Measurements from ENCODE around the gene ARID3A.

Gene ARID3A

DNA sequence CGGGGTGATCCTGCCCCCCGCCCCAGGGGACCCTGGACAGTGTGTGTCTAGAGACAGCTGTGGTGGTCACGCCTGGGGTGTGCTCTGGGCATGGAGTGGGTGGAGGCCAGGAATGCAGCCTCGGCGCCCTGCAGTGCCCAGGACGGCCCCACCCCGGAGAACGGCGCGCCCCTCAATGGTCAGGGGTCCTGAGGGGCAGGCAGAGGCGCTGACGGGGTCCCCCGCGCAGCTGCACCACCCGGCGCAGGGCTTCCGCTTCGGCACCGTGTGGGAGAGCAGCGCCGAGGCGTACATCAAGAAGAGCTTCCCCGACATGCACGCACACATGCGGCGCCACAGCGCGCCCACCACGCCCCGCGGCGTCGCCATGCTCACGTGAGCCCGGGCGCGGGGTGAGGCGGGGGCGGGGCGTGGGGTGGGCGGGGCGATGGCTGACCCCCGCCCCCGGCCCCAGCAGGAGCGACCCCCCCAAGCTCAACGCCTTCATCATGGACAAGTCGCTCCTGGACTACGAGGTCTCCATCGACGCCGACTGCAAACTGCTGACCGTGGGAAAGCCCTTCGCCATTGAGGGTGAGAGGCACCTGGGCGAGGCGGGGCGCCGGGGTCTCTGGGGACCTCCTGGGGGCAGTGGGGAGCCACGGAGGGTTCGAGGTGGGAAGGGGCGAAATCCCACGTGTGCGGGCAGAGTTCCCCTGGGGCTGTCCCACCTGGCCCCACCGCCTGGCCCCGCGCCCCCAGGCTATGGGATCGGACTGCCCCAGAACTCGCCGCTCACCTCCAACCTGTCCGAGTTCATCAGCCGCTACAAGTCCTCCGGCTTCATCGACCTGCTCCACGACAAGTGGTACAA lies 81.8 kb downstream of the ARID3A start:
- no peak for DNase-seq

DNA sequence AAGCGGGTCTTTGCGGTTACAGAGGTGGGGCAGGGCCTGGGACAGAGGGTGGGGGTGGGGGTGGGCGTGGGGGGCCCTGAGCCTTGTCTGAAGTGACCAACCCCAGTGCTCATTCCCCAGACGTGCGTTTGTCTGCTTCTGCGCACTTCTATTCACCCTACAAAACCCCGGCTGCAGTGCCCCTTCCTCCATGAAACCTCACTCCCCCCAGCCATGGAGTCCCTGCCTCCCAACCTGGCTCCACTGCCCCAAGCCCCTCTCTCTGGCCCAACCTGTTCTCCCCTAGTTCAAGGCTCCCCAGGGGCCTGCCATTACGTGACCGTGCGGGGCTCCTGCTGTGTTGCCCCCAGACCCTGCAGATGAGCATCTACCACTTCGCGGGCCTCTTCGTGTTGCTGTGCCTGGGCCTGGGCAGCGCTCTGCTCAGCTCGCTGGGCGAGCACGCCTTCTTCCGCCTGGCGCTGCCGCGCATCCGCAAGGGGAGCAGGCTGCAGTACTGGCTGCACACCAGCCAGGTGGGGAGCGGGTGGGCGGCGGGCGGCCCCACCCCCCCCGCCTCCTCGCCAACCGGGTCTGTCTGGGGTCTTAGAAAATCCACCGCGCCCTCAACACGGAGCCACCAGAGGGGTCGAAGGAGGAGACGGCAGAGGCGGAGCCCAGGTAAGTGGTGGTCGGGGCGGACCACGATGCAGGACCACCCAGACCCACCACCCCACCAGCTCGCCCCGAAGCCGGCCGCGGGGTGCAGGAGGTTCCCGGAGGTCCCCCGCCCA lies 82.6 kb downstream of the ARID3A start:
- DNase-seq: no peak

DNA sequence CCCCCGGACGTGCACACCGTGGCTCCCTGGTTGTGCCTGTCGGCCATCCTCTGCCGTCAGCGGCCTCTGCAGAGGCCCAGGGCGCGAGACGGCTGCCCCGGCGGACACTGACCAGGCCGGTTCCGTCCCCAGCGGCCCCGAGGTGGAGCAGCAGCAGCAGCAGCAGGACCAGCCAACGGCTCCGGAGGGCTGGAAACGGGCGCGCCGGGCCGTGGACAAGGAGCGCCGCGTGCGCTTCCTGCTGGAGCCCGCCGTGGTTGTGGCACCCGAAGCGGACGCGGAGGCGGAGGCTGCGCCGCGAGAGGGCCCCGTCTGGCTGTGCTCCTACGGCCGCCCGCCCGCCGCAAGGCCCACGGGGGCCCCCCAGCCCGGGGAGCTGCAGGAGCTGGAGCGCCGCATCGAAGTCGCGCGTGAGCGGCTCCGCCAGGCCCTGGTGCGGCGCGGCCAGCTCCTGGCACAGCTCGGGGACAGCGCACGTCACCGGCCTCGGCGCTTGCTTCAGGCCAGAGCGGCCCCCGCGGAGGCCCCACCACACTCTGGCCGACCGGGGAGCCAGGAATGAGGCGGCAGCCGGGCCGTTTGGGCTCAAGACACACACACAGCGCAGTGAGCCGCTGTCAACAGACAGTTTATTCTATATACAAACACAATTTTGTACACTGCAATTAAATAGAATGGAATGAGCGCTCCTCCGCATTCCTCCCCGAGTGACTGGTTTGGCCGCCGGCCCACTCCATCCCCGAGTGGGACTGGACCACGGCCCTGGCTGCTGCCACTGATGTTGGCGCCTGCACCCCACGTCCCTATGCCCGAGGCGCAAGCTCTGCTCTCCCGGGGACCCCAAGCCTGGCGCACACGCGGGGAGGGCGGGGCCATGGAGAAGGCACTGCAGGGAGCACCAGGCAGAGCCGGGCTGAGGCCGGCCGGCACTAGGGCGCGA lies 83.5 kb downstream of the ARID3A start:
- DNase-seq: no peak

DNA sequence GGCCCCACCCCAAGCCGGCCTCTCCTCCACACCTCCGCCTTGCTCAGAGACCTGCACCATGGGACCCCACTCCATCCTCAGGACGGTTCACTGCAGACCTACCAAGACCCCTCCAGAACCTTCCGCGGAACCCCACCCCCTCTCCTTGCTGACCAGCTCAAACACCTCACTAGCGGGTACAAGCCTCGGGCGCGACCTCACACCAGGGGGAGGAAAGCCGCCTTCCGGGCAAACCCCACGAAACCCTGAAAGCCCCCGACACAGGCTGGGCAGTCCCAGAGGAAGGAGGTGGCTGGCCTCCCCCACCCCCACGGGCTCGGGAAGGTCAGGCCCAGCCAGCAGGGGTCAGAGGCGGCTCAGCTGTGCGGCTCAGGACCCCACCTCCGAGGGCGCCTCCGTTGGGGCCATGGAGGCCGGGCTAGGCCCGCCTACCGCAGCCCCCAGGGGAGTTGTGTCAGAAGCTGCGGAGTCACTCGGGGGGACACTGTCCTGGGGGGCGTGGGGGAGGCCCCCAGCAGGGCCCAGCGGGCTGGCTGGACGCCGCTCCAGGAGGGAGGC lies 84.2 kb downstream of the ARID3A start:
- DNase-seq: no peak

DNA sequence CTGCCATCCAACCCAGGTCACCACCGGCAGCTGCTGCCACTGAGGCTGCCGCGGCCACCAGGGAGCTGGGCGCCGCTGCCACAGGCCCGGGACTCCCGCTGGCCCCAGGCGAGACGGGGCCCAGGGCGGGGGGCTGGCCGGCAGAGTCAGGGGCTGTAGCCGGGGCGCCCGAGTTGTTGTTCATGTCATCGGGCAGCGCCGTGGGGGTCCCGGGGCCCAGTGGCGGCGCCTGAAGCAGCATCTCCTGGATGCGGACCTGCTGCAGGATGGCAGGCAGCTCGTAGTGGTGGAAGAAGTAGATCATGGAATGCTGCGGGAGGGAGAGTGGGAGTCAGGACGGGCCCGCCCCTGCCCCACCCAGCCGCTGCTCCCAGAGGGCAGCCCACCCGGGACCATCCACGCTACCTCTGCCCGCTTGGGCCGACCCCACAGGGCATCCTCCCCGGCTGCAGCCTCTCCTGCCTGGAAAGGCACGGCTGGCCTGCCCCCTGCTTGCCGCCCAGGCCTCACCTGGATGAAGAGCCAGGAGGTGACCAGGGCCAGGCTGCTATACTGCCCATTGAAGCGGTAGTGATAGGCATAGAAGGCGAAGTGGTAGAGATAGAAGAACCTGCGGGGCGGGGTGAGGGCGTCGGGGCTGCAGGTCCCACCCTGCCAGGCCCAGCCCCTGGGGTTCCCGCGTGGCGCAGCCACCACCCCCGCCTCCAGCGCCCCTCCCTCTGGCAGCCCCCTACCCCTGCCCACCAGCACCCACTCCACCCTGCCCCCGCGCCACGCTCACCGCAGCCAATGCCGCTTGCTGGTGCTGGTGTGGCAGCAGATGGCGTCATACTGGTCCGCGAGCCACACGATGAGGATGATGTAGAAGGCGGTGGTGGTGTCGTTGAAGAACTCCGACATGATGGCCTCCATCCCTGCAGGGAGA lies 85.0 kb downstream of the ARID3A start:
- no peak for DNase-seq

DNA sequence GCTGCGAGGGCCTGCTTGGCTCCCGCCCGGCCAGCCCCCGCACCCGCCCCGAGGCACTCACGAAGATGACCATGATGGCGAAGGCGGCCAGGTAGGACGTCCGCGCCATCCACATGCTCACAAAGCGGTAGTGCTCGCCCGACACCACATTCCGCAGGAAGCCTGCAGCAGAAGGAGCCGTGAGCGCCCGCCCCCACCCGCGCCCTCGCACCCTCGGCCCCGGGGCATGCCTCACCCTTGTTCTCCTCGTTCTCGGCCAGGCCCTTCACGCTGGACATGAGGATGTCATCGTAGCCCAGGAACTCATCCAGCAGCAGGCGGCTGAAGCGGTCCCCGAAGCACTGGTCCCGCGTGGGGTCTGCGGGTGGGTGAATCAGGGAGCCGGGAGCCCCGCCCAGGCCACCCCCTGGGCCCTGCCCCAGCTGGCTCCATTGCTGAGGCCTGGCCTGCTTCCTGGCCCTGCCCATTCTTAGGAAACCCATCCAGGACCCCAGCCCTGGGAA lies 86.0 kb downstream of the ARID3A start:
- no peak for DNase-seq

DNA sequence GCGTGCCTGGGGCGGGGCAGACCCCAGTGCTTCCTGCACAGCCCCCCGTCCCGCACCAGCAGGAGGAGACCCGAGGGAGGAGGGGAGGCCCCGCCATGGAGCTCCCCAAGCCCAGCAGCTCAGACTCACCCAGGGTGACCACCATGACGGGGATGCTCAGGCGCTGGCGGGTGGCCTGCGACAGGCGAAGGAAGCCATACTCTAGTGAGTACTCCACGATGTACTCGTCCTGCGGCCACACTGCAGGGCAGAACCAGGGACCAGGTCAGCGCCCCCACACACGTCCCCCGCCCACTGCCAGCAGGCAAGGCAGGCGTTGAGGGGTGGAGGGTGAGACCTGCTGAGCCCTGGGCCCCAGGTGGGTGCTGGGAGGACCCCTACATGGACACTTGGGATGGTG lies 86.5 kb downstream of the ARID3A start:
- no peak for DNase-seq

DNA sequence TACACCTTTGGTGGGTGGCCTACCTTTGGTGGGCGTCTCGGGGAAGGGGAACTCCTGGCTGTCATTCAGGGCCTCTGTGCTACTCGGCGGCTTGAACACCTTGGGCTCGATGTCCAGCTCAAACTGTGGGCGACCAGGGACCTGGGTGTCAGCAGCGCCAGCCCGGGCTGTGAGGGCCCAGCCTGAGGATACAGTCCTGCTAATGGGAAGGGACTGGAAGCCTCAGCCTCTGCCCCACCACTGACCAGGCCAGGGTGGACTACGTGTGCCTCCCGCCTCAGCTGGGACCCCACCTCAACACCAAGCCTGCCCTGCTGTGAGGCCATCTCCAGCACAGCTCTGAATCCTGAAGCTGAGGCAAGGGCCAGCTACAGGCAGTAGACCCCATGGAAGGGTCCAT lies 87.4 kb downstream of the ARID3A start:
- DNase-seq: no peak

DNA sequence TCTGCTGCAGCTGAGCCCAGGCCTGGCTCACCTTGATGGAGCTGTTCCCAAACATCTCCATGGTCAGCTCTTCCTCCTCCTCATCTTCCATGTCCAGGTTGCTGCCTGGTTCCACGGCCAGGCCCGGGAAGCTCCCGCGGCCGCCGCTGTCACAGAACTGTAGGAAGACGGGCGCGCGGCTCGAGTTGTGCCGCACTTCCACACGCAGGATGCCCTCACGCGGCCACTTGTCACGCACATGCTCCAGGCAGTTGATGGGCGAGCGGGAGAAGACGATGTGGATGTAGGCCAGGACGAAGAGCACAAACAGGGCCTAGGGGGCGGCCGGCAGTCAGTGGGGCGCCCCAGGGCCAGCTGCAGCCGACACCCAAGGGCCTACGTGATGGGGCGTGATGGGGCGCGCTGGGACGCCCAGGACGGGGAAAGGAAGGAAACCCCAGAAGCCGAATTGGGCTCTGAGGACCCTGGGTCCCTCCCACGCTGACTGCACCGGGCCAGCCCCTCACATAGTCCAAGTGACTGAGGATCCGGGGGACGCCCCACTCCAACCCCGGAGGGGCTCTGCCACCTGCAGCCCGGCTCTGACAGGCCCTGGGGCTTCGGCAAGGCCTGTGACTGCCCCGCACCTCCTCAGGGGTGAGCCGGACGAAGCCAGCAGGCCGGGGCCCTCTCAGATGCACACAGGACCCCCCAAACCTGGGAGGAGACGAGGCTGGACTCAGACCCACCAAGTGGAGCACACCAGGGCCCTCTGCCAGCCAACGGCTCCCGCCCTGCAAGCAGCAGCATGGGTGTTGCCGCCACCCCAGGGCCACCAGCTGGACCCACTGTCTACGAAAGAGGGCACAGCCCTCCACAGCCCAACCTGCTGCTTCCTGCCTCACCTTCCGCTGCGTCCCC lies 88.6 kb downstream of the ARID3A start:
- DNase-seq: no peak

DNA sequence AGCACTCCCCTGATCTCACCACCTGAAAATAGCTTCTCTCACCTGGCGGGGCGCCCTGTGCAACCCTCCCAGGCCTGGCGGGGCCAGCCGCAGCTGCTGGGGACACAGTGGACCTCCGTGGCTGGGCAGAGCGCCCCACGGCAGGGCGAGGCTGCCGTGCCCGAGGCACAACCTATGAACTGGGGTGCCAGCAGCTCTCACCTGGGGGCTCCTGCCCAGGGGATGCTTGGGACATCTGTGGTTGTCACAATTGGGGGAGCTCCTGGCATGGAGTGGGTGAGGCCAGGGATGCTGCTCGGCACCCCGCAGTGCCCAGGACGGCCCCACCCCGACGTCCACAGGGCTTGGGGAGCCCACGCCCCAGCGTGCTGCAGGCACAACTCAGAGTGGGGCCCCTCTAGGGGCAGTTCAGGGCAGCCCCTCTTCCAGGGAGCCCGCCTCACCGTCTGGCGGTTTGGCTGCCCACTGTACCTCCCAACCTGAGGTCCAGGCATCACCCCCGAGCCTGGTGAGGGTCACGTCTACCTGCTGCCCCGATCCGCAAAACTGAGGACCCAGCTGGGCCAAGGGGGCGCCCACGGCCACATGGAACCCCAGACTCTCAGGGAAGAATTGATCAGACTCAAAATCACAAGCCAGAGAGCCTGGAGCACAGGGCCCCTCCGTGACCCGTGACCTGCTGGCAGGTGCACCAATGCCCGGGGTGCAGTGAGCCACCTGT lies 89.4 kb downstream of the ARID3A start:
- DNase-seq: no peak

DNA sequence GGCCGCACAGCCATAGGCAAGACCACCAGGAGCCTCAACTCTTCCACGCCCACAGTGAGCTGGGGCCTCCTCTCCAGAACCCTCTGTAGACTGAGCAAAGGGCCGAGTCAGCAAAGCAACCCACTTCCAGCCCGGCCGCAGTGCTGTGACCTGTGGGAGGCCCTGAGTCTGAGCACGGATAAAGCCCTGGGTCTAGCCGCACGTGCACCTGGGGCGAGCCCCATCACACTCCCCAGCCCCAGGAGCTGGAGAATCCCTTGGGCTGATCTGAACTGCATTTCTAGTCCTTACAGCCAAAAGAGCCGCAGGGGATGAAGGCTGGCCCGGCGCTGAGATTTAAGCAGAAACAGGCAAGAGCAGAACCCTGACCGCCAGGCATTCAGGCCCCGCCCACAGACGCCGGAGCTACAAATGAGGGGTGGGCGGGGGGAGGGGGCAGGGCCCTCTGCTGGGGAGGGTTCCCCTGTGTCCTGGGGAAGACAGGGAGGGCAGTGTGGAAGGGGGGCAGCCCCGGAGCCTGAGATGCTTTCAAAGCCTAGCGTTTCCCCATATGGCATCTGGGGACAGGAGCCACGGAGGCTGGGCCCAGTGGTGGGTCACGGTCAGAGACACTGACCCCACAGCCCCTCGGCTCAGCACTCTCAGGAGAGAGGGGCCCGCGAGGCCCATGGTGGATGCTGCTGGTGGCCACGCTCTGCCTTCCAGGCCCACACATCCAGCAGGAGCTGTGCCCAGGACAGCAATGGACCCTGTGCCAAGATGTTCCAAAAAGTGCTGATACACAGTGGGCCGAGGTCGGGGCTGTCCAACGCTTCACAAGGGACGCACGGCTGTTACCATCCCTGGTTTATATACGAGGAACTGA lies 90.2 kb downstream of the ARID3A start:
- DNase-seq: no peak

DNA sequence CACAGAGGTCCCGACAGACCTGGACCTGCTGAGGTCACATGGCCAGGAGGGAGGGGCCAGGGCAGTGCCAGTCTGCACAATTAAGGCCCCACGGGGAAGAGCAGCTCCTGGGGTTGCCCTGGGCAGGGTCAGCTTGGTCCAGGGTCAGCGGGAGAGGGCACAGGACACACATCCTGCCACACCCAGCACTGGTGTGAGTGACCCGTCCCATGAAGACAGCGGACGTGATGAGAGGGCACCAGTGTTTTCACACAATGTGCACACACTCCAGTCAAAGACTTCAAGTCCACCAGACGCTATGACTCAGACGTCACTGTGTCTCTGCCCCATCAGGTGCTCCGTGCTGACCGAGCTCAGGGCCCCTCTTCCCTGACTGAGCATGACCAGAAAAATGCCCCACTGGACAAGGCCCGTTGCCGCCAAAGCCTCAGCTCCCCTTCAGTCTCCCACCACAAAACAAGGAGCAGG lies 90.8 kb downstream of the ARID3A start:
- no peak for DNase-seq

DNA sequence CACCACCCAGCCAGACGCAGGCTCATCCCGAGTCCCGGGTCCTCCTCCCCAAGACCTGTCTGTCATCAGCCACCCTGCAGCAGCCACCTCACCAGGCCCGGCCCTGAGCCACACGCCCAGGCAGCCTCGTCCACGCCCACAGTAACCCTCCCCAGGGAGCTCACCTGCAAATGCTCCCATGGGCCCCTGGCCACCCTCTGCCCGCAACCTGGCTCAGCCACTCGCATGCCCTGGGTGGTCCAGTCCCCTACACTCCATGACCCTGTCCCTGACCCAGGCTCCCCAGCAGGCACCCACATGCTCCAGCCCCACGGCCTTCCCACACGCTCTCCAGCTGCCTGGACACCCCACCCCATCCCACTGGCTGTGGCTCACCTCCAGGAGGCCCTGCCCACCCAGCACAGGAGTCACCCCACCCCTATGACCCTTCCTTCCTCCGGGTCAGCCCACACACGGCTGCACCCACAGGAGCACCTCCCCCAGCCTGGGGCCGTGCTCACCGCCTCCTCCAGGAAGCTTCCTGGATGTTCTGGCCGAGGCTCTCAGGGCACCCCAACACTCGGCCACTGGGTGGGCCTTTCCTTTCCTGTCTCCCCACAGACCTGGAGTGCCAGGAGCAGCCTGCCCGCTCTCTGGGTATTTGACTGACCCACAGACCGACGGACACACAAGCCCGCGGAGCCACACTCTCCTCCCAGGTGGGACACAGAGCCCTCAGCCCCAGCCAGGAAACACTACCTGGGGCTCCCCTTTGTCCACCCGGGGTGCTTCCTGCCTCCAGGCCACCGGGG lies 91.5 kb downstream of the ARID3A start:
- no peak for DNase-seq

DNA sequence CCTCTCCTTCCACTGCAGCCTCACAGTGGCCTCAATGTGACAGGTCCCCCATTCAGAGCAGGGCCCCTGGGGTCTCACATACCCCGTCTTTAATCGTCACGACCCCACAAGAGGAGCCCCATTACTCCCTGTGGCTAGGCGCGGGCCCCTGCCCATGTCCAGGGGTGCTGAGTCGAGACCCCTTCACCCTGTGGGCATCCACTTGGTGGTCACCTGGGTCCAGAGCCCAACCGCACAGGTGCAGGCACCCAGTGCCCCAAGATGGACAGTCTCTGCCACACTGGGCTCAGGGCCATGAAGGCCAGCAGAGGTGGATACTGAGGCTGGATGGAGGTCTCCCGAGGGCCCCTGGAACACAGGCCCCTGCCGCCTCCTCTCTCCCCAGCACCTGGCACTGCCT lies 92.1 kb downstream of the ARID3A start:
- DNase-seq: no peak

DNA sequence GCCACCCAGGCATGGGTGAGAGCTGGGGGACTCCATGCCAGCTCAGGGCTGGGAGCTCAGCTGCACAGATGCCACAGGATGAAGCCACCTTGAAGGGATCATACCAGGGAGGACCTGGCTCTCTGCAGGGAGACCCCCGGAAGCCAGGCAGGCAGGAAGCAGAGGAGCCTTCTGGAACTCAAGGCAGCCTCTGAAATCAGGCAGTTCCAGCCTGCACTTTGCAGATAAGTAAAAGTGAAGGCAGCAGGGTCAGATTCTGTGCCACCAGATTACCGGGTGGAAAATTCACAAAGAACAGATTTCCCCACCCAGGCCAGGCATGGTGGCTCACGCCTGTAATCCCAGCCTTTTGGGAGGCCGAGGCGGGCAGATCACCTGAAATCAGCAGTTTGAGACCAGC lies 92.6 kb downstream of the ARID3A start:
- no peak for DNase-seq

DNA sequence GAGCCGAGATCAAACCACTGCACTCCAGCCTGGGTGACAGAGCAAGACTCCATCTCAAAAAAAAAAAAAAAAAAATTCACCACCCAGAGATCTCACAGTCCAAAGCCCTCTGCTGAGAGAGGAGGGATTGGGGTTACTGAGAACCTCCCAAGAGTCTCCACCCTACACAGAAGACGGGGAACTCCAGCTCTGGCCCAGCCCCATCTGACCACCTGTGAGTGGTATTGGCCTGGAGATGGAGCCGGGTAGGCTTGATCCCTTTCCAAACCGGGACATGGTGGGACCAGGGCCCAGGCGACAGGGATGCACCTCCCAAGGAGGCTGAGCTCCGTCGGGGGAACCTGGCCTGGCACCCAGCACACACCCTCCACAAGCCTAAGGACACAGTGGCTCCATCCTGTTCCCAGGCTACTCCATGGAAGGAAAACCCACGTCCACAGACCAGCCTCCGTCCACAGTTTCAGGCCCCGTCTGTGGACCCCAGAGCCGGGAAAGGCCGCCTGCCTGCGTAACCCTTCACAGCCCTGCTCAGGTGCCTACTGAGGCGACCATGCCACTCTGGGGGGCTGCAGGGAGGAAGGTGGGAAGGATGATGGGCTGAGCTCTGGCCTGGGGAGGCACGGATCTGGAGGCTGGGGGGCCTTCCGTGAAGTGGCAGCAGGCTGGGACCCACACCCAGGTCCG lies 93.2 kb downstream of the ARID3A start:
- no peak for DNase-seq

DNA sequence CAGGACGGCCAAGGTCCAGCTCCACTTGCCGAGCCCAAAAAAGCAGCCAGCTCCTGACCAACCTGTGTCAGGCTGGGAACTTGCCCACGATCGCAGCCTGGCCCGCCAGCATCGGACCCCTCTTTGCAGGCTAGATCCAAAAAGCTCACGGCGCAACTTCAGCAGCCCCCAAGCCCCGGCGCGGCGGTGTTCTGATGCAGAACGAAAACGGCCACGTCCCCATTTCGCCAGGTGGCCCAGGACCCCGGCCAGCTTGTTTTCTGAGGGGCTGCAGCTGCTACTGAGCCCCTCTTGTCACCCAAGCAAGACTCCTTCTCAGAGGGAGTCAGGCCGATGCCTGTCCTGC lies 93.8 kb downstream of the ARID3A start:
- DNase-seq: no peak
